ENCODE results near the gene PRELP.
"Not testable (repeated sequence)": the region's sequence is repeated elsewhere in the genome, so short reads cannot be mapped to it uniquely, and the experiment has no call there.

Gene PRELP

DNA sequence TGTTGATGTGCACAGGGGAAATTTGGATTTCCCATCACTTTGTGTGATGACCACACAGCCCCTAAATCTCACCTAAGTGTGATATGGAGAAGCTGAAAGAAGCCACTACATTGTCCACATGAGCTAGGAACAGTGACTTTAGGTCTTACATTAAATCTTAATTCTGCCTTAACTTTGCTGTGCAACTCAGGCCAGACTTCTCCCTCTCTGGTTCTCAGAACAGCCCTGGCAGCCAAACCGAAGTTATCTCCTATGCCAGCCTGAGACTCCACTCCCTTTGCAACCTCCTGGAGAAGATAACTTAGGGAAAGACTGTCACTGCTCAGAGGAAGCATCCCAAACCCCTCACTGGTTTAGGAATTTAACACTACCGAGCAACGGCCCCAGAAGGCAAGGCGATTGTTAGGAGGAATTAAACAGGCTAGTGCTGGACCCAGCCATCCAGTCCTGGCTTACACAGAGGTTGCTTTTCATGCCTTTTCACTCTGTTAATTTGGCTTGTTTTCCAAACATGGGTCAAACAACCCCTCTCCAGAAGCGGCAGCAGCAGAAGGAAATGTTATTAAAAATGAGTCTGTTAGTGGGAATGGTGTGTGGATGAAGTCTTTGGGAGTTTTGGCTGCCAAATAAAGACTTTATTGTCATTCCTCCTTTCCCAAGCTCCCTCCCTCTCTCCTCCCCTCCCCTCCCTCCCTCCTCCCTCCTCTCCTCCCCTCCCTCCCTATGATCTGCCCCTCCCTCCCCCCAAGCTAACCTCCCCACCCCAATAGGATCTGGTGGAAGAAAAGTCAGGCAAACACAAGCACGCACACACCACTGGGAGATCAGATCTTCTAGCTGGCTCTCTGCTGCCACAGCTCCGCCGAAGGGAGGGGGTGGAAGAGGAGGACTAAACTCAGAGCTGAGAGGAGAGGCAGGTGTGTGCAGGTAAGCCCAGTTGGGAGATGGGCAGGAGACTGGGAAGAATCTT, at the start of gene PRELP:
TSS of gene PRELP (plus strand) at position 795 of the 970 bp plus-strand sequence. CDS start 7,379 bp downstream, outside the sequence.
- DNase-seq = no peak

DNA sequence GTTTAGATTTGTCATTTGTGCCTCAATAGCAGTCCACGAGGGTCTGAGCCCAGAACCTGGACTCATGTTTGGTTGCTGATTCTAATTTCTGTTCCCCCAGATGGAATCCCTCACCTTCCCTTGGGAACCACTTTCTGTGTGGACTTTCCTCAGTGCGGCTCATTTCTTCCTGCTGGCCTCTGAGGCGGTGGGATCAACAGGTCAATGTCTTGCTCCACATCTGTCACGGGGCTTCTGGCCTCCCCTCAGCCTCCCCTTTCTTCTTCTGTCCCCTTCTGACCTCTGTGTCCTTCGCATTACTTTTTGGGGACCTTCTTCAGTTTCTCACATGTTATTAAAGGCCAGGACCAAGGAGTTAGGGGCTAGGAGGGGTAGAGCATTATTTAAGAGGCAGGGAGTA, 49.2 kb upstream of the PRELP start:
- no peak for DNase-seq

DNA sequence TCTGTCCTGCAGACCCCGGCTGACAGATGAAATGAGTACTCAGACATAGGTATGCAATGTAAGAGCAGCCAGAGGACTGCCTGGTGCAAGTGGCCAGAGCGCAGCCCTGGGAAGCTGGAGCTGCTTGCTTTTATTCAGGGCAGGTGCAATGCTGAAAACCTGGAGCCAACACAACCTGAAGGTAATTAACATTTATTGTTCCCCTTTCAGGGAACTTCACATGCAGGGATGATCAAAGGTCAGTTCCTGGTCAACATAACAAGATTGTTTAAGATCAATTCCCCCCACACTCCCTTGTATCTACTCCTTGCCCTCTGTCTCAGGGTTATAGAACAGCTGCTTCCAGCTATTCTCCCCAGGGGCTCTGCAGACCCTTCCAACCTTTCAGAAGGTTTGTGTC, 48.7 kb upstream of the PRELP start:
- DNase-seq = no peak

DNA sequence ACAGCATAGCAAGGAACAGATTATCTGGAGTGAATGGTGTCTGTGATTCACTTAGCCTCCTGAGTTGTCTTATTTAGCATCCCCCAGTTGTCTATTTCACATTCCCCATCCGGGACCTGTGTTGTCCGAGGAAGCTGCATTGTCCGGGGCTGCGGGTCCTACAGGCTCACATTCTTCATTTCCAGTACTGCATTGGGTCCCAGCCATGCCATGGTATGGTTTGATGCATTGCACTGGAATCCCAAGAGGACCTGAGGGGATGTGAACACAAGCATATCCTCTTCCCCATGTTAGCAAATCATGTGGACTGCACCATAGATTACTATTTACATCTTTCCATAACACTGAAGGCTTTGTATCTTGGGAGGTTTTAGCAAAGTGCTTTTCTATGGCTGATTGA, 48.2 kb upstream of the PRELP start:
- DNase-seq = no peak

DNA sequence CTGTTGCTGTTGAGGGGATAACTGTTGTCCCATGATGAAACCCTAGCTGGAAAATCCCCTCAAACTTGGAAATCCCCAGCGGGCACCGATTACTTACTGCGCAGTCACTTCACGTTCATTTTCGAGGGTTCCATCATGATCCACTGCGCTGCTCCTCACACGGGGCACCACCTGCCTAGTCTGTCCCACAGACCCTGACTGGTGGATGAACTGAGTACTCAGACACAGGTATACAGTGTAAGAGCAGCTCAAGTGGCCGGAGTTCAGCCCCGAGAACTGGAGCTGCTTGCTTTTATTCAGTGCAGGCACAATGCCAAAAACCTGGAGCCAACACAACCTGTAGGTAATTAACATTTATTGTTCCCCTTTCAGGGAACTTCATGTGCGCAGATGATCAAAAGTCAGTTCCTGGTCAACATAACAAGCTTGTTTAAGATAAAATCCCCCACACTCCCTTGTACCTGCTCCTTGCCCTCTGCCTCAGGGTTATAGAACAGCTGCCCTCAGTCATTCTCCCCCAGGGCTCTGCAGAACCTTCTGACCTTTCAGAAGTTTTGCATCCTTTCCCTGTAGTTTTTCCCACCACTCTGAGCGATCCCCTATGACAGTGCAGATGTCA, 46.5 kb upstream of the PRELP start:
- no peak for DNase-seq

DNA sequence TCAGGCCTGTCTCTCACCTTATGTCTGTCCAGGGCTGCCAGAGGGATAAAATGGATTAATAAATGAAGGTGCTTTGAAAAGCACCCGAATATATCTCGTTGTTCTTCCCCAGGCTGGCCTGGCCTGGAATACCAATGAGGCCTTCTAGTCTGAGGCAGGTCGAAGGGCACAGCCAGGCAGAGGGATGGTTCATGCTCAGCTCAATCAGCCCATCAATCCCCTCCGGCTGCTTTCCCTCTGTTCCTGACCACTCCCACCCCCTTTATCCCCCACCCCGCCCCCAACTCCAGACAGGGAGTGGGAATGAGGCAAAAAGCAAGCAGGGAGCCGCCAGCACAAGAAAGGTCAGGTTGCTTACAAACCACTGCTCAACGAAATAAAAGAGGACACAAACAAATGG, 40.0 kb upstream of the PRELP start:
- DNase-seq = no peak

DNA sequence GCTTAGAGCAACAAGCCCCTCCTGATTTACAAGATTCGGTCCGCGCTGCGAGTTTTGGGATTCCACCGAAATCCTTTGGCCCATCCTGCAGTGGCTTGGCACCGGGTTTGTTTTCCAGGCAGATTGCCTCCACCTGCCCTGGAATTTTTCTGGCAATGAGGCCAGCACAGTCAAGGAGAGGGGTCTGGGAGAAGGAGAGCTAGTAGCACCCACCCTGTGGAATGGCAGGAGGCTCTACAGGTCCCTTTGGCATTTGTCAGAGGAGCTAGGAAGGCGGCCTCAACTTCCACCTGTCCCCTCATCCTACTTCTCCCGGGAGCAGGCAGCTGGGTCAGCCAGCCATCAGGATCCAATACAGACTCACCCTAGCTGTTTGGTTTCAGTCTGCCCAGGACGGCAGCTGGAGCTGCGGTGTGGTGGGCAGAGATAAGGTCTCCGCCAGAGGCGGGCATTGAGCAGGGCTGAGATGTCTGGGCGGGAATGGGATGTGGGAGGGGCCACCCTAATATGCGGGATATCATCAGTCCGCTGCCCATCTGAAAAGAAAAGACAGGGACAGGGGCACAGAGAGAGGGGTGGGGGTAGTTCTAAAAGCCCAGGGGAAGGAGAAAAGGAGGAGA, 37.8 kb upstream of the PRELP start:
- DNase-seq = no peak

DNA sequence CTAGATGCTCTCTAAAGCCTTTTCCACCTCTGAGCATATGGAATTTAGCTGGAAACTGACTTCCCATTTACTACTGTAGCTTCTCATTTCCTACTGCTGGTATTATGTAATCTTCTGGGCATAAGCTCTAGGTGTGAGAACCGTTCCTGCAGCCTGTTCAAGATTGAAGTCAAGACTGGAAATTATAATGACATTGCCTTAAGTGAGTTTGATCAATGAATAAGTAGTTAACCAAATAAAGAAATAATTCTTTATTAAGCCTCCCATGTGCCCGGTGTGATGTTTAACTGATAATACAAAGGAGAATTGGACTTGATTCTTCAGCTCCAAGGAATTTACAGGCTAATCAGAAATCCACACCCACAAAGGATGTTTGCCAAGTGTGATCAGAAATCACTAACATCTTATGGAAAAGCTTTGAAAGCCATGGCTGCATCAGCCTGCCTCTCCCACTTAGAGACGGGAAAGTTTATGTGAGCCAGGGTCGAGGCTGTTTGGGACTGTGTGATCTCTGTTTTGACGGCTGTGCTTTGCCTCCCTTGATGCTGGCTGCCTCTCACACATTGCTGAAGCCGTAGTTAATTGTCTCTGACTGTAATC, 36.4 kb upstream of the PRELP start:
- no peak for DNase-seq

DNA sequence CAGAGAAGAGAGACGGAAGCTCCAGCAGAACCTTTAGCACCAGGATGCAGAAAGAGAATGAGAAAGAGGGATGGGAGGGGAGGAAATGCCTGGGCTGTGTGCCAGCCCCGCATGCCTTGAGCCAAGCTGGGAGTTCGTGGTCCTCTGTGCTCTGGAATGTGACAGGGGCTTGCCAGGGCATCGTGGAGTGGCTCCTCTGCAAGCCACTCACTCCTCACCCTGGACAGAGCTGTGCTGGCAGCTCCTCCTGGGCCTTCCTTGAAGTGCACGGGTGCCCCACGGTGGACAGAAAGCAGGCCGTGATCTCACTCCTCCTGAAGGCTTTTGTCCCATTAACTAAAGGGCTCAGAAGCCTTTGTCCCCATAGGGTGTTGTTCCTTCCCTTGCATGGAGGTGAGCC, 34.8 kb upstream of the PRELP start:
- no peak for DNase-seq

DNA sequence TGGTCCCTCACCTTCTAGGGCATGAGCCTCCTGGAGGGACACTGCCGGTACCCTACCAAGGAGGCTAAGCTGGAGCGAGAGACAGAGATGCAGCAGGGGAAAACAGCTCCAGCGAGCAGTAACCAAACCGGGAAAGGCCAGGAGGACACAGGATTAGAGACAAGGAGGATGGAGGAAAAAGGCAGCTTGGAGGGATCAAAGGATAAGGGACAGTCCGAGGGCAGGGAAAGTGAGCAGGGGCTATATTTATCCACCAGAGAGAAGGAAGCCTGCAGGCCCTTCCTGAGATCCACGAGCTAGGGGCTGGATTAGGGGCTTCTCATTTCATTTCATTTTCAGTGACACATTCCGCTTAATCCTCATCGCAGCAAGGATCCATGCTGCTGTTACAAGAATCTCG, 33.8 kb upstream of the PRELP start:
- no peak for DNase-seq

DNA sequence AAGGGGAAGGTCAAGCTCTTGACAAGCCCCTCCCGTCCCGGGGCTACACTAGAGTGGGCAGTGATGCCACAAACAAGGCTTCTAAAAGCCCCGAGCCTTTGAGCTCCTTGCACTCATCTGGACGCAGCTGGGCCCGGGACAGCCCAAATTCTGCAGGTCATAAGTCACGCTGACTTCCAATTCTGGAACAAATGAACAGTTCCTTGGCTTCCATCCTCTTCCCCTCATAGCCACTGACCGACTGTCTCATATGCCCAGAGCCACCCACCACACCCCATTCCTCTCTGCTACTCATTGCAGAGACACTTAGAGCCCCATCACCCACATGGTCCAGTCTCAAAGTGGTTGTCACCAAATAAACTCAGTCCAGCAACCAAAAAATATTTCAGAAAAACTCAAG, 32.8 kb upstream of the PRELP start:
- DNase-seq = no peak

DNA sequence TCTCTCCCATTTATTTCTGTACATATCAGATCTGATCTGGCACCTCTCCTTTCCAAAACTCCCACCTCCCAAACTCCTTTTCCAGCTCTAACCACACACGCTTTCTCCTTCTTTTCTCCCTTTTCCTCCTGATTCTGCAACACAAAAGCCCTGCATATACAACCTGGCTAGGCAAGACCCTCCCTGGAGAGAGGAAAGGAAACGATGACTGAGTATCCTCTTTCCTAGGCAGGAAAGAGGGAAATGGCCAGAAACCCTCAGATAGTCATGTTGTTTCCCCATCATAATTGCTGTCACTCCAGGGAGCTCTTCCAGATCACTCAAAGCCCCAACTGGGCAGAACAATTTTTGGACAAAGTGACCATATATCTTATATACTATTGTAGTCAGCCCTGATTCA, 32.3 kb upstream of the PRELP start:
- no peak for DNase-seq

DNA sequence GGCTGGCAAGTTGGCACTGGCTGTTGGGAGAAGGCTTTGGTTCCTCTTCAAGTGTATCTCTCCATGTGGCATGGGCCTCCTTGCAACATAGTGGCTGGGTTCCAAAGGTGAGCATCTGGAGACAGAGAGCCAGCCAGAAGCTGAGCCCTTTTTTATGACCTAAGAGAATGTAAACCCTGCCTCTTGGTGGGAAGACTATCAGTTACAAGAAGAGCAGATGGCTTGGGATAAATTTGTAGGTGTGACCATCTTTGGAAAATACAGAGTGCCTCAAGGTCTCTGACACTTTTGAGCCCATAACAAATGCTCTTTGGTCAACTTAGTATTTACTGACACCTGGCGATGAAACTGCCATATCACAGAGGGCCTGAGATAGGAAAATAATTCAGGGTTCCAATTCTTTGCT, 31.4 kb upstream of the PRELP start:
- DNase-seq = no peak

DNA sequence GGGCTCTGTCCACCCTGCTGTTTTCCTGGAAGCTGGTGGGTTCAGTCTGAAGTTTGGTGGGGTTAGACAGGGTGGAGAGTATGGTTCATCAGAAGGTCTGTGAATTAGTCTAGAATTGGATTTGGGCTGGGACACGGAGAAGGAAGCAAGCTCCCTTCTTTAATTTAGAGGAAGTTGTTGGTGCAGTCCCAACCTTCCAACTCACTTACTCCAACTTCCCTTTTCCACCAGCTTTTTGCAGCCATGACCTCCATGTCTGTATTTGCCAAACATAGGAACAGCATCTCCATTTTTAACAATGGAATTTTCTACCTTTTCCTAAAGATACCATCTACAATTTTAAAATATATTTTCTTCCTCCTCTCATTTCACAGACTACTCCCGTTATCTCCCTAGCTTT, 28.5 kb upstream of the PRELP start:
- DNase-seq = no peak

DNA sequence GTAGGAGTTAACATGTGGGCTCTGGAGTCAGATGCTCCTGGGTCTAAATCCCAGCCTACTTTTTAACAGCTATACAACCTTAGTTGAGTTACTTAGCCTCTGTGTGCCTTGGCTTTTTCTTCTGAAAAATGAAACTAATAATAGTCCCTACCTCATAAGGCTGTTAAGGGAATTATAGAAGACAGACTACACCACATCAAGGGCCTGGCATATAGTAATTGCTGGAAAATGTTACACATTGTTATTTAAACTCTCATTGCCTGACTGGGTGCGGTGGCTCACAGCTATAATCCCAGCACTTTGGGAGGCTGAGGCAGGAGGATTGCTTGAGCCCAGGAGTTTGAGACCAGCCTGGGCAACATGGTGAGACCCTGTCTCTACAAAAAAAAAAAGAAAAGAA, 28.0 kb upstream of the PRELP start:
- not testable (repeated sequence) for DNase-seq

DNA sequence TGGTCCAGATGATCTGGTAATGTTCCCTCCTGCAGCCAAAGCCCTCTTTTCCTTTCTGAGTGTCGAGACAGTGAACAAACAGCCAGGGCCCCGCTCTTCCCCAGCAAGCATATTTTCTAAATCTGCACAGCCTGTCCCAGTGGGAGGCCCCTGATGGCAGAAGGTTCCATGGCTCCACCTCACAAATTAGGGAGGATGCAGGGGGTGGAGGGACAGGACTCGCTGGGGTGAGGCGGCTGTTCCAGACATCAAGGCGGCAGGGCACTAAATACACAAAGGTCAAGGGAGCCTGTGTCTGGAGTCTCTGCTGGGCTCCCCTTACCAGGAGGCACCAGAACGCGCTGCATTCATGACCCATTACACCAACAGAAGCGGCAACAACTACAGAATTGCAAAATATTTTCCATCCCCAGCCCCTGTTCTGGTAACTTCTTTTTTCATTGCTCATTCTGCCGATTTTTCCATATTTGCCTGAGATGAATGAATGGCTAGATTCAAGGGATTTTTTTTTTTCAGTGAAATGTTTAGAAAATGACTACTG, 27.0 kb upstream of the PRELP start:
- DNase-seq = no peak

DNA sequence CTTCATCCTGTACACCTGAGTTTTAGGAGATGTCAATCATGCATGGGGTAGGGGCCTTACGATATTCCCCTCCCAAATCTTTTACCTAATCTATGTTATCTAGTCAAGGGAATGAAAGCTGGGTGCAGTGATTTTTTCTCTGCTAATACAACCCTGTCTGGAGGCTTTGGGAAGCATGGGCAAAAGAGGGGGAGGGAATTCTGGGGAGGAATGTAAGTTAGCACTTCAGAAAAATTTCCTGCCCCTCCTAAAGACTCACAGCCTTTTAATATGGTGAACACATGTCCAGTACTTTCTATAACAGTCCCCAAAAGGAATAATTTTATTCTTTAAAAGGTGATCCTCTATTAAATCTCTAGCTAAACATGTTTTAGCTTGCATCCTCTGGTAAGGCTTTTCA, 25.6 kb upstream of the PRELP start:
- no peak for DNase-seq

DNA sequence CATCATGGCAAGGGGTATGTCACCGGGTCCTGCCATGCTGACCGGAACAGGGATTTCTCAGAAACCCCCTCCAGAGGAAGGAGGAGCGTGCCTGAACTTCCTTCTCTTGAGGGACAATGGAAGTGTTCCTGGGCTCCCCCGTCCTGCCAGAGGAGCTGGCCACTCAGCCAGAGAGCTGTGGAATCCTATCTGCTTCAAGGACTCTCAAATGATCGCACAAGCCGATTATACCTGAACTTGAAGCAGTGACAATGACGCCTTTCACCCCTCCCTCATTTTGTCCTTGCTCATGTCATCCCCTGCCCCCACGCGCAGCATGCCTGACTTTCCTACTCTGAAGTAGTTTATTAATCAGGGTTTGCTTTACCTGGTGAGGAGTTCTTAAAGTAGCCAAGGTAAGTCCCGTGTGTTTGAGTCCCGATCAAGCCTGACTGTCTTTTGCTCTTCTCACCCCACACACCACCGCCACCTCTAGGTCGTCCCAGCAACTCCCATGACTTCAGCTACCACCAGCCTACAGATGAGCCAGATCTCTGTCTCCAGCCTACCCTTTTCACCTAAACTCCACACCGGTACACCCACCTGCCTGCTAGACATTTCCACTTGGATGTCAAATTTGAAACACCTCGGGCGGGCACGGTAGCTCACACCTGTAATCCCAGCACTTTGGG, 25.0 kb upstream of the PRELP start:
- no peak for DNase-seq

DNA sequence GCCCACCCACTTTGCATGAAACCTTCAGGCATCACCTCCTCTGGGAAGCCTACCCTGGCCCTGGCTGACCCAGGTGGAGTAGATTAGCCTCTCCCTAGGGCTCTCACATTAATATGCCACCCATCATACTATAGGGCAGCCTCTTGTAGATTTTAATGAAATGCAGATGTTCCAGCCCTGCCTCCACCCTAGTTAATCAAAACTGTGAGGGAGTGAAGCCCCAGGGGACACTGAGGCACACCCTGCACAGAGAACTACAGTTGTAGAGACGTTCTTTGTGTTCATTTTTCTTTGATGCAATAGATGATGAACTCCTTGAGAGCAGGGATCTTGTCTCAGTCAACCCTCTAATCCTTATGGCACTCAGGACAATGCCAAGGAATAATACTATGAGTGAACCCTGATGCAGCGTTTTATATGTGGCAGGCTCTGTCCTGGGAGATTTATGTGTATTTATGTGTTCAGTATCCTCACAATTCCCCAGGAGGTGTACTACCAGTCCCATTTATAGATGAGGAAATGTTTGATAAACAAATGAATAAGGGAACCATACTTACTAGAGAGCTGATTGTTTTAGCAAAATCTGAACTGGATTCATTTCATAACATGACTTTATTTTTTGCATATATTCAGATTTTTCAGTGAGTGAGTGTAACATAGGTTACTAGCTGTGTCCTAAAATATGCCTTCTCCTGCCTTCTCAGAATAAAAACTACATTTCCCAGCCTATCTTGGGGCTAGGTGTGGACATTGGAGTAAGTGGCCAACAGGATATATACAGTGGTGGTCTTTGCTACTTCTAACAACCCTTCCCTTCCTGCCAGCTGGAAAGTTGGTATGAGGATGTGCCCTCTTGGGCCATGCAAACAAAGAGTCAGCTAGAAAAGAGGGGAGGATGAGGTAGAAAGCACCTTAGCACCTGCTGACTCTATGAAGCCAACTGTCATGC, 23.5 kb upstream of the PRELP start:
- DNase-seq = no peak

DNA sequence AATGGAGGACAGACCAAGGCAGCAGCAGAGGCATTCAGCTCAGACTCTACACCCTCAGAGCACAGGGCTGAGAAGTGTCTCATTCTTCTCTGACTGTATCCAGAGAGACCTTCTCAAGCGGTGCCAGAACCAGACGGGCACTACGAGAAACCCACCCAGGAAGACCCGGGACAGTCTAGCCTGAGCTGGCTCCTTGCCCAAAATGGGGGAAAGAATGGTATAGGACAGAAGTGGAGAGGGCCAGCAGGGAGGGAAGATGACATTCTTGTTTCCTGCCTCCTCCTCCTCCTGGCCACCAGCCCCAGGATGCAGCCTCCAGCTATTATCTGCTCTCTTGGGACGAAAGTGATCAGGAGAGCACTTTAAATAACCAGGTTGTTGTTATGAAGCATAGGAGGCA, 22.6 kb upstream of the PRELP start:
- no peak for DNase-seq

DNA sequence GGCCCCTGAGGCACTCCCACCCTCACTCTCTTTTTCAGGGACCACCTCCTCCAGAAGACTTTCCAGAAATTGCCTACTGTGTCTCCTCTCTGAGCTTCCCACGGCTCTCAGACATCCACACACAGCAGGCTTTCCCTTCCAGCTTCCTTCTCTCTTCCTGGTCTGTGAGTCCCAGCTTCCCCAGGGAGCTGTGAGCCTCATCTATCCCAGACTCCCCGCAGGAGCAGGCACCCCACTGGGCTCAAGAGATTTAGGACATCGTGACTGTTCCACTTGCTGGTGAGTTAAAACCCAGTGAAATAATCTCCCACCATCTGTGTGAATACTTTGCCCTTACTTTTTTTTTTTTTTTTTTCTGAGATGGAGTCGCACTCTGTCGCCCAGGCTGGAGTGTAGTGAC, 22.0 kb upstream of the PRELP start:
- no peak for DNase-seq
